ENCODE results near the gene WDR74.
"Not testable (repeated sequence)": the region's sequence is repeated elsewhere in the genome, so short reads cannot be mapped to it uniquely, and the experiment has no call there.

The WDR74 gene

GRCh38 chr11:62840721-62841360 is 1.5 kb upstream of the WDR74 start:
- peak; percentile 58 for DNase-seq

GRCh38 chr11:62835336-62835735 is 4.1 kb downstream of the WDR74 start:
- DNase-seq, result no peak

- no peak for DNase-seq
These were observed 6.8 kb downstream of the WDR74 start, which contains the start of gene TEX54 for GRCh38 chr11:62832336-62833234. TEX54 (minus strand) TSS chr11:62832841.

GRCh38 chr11:62831520-62832335 is 7.7 kb downstream of the WDR74 start, which contains the start of gene STX5:
STX5 (minus strand) TSS chr11:62832051; CDS start chr11:62831243, 808 bp downstream.
- DNase-seq, result peak; percentile 97

- no peak for DNase-seq
These were observed 8.4 kb downstream of the WDR74 start for GRCh38 chr11:62830904-62831519.

- DNase-seq, result not testable (repeated sequence)
These were observed 11.3 kb downstream of the WDR74 start for GRCh38 chr11:62828130-62828529.

- DNase-seq, result no peak
These were observed 15.7 kb downstream of the WDR74 start for GRCh38 chr11:62823677-62824076.

- no peak for DNase-seq
These were observed 22.3 kb downstream of the WDR74 start for GRCh38 chr11:62817129-62817528.

GRCh38 chr11:62816557-62816956 is 22.8 kb downstream of the WDR74 start:
- no peak for DNase-seq

GRCh38 chr11:62811659-62812058 is 27.7 kb downstream of the WDR74 start:
- DNase-seq, result no peak

GRCh38 chr11:62810748-62811147 is 28.6 kb downstream of the WDR74 start:
- no peak for DNase-seq

GRCh38 chr11:62806611-62807121 is 32.7 kb downstream of the WDR74 start:
- no peak for DNase-seq

- DNase-seq, result no peak
These were observed 33.4 kb downstream of the WDR74 start for GRCh38 chr11:62805961-62806441.

GRCh38 chr11:62805076-62805892 is 34.1 kb downstream of the WDR74 start, which contains the start of gene NXF1:
NXF1 (minus strand) TSS chr11:62805440; CDS start chr11:62805356, 84 bp downstream.
- DNase-seq, result peak; percentile 96

GRCh38 chr11:62804310-62805075 is 34.9 kb downstream of the WDR74 start:
- DNase-seq, result no peak

- DNase-seq, result no peak
These were observed 38.3 kb downstream of the WDR74 start for GRCh38 chr11:62801071-62801470.

GRCh38 chr11:62799486-62799885 is 39.9 kb downstream of the WDR74 start:
- DNase-seq, result no peak

GRCh38 chr11:62796281-62796680 is 43.1 kb downstream of the WDR74 start:
- DNase-seq, result no peak

- no peak for DNase-seq
These were observed 45.1 kb downstream of the WDR74 start for GRCh38 chr11:62794201-62794775.

- DNase-seq, result no peak
These were observed 47.2 kb downstream of the WDR74 start for GRCh38 chr11:62792202-62792575.
